ENCODE data around the gene CACNA1H.

The CACNA1H gene

GRCh38 chr16:1159325-1159972, 6.5 kb downstream of the CACNA1H start:
- no peak for DNase-seq

- no peak for DNase-seq
Measured at GRCh38 chr16:1159973-1160772, 7.3 kb downstream of the CACNA1H start.

GRCh38 chr16:1160773-1161348, 8.0 kb downstream of the CACNA1H start:
- DNase-seq, result no peak

DNA sequence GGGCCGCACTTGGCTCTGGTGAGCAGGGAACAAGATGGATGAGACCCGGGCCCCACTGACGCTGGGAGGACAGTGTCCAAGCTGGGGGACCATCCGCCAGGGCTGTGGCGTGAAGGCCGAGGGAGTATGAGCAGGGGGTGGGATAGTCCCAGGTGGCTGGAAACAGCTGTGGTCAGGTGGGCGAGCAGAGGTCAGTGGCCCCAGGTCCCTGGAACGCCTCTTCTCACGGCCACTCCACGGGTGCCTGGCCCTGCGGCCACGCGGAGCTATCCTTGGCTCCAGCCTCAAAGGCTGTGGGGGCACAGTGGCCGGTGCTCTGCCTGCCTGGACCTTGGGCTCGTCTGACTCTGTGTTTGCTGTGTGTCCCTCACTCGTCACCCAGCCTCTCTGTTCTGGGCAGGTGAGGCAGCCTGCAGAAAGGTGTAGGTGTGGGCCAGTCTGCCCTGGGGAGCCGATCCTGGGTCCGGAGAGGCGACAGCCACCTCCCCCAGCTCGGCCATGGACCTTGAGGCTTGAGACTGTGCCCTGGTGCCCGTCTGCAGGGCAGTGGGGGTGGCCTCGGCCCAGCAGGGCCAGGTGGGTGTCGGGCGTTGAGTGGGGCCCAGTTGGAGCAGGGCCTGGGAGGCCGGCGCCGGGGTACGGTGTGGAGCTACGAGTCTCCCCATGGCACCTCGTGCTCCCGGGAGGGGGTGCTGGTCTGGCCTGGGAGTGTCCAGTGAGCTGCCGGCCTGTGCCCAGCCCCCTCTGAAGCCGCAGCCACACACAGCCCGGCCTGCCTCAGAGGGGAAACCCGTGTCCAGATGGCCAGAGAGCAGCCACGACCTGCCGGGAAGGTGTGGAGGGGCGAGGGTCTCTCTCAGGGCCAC, 10.0 kb downstream of the CACNA1H start:
- DNase-seq, result no peak

- DNase-seq, result no peak
Measured at GRCh38 chr16:1163567-1164055, 10.7 kb downstream of the CACNA1H start.

DNA sequence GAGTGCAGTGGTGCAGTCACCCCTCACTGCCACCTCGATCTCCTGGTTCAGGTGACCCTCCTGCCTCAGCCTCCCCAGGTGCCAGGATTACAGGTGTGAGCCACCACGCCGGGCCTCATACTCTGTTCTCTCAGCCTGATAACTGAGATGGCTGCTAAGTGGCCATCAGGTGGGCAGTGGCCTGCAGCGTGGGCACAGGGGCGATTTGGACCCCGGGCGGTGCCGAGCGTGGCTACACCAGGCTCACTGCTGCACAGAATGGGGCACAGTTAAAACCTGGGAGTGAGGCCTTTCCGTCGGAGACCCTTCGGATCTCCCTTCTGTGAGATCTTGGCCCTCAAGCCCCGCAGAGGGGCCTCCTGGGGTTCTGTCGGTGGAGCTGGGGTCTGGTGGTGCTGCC, 11.5 kb downstream of the CACNA1H start:
- DNase-seq, result no peak

DNA sequence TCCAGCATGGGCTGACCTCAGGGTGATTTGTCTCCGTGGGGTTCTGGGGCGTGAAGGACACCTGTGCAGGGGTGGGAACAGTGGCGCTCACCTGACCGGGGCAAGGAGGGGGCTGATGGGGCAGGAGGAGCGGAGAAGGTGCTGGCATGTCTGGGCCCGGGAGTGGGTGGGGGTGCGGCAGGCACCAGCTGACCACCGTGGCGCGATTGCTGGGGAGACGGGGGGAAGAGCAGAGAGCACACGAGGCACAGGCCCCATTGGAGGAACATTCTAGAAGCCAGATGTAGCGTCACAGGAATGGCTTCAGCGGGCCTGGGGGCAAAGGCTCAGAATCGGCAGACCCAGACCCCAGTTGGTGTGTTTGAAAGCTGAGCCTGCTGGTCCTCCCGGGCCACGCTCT, 12.1 kb downstream of the CACNA1H start:
- DNase-seq, result no peak

DNA sequence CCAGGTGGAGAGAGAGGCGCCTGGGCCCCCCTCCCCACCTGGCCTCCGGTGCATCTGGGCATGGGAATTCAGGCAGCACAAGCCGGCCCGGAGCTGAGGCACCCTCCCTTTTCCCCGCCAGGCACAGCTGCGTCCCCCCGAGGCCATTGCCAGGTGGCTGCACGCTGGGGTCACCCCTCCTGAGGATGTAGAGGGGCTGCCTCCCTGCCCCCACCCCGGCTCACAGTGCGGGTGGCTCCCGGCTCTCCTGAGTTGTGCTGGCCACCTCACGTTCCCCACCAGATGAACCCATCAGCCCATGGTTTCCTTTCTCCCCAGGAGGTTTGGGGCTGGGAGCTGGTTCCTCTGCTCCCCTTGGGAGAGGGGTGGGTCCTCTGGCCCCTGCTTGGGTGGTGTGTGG, 12.6 kb downstream of the CACNA1H start:
- no peak for DNase-seq

DNA sequence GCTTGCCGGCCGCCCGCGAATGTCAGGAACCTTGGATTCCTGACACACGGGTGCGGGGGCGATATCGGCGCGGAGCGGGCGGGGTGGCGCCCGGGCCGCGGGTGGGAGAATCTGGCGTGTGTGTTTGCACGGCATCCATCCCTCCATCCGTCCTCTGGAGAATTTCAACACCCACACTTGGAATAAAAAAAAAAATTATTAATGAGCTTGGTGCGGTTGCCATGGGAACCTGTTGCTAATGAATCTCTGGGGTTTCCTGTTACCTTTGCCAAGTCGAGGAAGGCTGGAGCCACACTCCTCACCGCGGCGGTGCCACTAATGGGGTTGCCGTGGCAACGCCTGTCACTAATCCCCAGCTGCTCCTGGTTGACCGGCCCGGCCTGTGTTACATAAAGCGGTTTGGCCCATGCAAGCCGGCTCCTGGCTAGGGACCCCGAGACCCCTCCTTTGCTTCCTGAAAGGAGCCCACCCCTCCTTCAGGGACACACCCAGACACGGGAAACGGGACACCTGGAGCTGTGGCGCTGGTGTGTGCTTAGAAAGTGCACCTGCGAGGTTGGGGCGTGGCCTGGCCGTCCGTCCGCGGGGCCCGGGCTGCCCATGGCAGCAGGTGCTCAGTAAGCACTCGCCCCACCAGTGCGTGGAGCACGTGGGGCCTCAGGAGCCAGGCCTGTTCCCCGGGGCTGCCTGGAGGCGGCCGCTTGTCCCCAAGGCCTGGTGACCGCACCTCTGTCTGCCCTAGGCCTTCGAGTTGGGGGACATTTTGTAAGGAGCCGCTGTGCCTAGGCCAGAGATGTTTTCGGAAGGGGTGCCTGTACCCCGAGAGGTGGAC, 14.6 kb downstream of the CACNA1H start:
- no peak for DNase-seq

DNA sequence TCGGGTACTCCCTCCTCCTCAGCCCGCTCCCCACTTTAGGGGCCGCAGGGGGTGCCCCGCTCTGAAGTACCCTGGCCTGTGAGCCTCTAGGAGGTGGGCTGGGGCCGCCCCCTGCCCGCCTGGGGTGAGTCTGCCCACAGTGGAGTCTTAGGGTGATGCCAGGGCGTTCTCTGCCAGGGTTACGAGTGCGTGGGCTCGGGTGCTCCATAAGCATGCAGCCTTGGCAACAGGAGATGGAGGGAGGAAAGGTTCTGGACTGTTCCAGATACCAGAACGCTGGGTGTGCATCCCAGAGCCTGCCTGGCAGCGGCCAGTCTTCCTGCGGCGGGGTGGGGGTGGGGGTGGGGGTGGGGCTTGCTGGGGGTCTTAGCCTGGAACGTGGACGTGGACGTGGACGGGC, 15.9 kb downstream of the CACNA1H start:
- DNase-seq, result no peak

GRCh38 chr16:1169285-1170075, 16.6 kb downstream of the CACNA1H start:
- DNase-seq, result no peak

DNA sequence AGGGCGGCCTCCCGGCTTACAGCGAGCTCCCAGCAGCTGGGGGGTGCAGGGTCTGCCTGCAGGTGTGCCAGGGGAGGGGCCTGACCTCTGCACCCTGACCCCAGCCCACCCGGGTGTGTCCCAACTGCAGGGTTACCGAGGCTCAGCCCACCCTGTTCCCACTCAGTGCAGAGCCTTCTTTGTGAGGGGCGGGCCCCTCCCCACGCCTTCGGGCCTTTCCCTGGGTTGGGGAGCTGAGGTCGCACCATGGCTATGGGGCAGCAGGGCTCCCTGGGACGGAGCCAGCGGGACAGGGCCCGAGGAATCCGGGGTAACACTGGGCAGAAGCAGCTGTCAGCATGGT, 17.1 kb downstream of the CACNA1H start:
- no peak for DNase-seq

DNA sequence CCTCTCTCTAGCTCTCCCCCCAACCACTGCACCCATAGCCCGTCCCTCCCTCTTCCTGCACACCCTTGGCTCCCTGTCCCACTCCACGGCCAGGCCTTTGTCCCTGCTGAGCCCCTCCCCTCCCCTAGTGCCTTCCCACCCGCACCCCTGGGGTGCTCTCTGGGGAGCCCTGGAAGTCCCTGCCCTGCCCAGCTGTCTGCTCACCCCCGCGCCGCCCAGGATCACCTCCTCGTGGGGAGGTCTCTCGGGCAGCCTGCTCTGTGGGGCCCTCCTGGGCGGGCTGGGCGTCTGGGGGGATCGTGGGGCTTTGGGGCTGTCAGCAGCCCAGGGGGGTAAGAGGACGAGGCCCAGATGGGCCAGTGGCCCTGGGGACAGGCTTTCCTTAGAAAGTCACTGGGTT, 18.1 kb downstream of the CACNA1H start:
- no peak for DNase-seq

- DNase-seq, result no peak
Measured at GRCh38 chr16:1171854-1172428, 19.0 kb downstream of the CACNA1H start.

DNA sequence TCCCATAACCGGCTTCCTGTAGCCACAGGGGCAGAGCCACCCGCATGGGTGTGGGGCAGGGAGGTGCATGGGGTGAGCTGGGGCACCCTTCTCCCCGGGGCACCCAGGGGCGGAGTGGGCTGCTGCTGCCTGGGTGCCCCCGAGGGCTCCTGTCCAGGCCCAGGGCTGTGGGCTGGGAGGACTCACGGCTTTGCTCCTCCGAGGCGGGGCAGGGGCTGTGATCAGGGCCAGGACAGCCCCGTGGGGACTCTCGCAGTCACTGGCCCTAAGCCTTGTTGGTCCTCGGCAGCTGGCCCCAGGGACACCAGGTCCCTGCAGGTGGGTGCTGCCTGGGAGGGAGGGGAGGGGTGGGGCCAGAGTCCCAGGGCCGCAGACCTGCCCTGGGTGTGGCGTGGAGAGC, 19.7 kb downstream of the CACNA1H start:
- DNase-seq, result no peak

DNA sequence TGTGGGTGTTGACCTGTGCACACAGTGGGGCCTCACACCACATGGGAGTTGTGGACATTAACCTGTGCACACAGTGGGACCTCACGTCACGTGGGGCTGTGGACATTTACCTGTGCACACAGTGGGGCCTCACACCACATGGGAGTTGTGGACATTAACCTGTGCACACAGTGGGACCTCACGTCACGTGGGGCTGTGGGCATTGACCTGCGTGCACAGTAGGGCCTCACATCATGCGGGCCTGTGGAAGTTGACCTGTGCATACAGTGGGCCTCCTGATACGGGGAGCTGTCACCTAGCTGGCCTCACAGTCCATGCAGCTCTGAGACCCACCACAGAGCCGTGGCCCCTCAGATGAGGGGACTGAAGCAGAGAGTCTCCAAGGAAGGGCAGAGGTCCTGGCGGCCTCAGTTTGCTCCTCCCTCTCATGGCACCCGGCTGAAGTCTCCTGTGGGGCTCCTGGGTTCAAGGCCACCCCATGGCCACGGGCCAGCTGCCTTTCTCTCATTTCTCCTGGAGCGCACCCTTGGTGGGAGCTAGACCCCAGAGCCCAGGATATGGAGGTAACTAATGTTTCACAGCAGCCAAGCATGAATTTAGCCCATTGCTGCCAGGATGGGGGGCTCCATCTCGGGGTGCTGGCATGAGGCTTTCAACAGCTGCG, 21.0 kb downstream of the CACNA1H start:
- no peak for DNase-seq

DNA sequence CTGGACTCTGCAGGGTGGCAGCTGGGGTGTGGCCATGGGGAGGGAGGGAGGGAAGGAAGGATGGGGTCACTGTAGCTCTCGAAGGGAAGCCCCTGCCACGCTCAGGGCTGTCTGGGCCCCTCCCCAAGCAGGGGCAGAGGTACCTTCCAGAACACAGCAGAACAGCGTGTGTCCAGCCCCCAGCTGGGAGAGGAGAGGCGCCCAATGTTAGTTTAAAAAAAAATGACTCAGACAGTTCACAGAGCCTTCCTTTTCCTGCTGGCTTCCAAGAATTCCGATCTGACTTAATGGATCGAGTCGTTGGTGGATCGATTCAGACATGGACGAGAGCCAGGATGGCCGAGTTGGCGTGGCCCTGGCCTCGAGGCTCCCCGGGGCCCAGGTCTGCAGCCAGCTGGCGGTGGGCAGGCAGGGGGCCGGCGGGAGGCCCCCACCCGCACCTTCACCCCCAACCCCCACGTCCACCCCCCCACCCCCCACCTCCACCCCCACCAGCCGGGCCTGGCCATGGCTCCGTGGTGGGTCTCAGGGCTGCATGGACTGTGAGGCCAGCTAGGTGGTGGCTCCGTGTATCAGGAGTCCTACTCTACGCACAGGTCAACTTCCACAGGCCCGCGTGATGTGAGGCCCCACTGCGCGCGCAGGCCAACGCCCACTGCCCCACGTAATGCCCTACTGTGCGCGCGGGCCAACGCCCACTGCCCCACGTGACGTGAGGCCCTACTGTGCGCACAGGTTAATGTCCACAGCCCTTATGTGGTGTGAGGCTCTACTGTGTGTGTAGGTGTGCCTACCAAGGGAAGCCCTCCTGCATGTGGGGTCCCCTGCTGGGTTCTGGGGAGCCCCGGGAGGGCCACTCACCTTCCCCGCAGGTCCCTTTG, 21.8 kb downstream of the CACNA1H start:
- DNase-seq, result no peak

- DNase-seq, result no peak
Measured at GRCh38 chr16:1175566-1176279, 22.8 kb downstream of the CACNA1H start.

Measured in stimulated activated CD4-positive, alpha-beta T cell treated with anti-CD3 and anti-CD28 coated beads, Interleukin-2, amount 100 ng/mL, for 24 hours (primary cell).